NCI-H2227 treated with DMSO at 0.1 percent for 48 hours (cell line): ENCODE data around the gene GGNBP2.
"Not testable (repeated sequence)": the region's sequence is repeated elsewhere in the genome, so short reads cannot be mapped to it uniquely, and the experiment has no call there.

ENCODE experiments used
- DNase-seq: peaks from one replicate; lab custom pipeline; 2025; lab: John Stamatoyannopoulos, UW

Gene GGNBP2

GRCh38 chr17:36600936-36601302 lies 56.2 kb downstream of the GGNBP2 start:
- peak; percentile 35 for DNase-seq

GRCh38 chr17:36601303-36602029 lies 56.7 kb downstream of the GGNBP2 start, which contains the start of gene MRM1:
TSS of gene MRM1 (plus strand) at chr17:36601583. CDS start at chr17:36601811, 228 bp downstream.
- DNase-seq: peak; percentile 83

GRCh38 chr17:36602030-36602748 lies 57.5 kb downstream of the GGNBP2 start:
- no peak for DNase-seq

GRCh38 chr17:36602924-36603384 lies 58.2 kb downstream of the GGNBP2 start:
- DNase-seq: peak; percentile 57

- not testable (repeated sequence) for DNase-seq
These were observed 60.3 kb downstream of the GGNBP2 start for GRCh38 chr17:36605028-36605427.

GRCh38 chr17:36608280-36608679 lies 63.6 kb downstream of the GGNBP2 start:
- DNase-seq: no peak

- DNase-seq: peak; percentile 27
These were observed 64.2 kb downstream of the GGNBP2 start for GRCh38 chr17:36608794-36609497.

- DNase-seq: no peak
These were observed 64.8 kb downstream of the GGNBP2 start for GRCh38 chr17:36609498-36609862.

GRCh38 chr17:36610474-36610873 lies 65.8 kb downstream of the GGNBP2 start:
- DNase-seq: no peak

- DNase-seq: no peak
These were observed 66.8 kb downstream of the GGNBP2 start for GRCh38 chr17:36611345-36612072.

GRCh38 chr17:36612323-36612722 lies 67.6 kb downstream of the GGNBP2 start:
- DNase-seq: no peak

- DNase-seq: no peak
These were observed 68.4 kb downstream of the GGNBP2 start for GRCh38 chr17:36613155-36613554.

- DNase-seq: no peak
These were observed 69.4 kb downstream of the GGNBP2 start for GRCh38 chr17:36614081-36614480.

- no peak for DNase-seq
These were observed 70.2 kb downstream of the GGNBP2 start for GRCh38 chr17:36614933-36615332.

- DNase-seq: no peak
These were observed 71.6 kb downstream of the GGNBP2 start for GRCh38 chr17:36616061-36617029.

- DNase-seq: no peak
These were observed 73.1 kb downstream of the GGNBP2 start for GRCh38 chr17:36617773-36618172.

- no peak for DNase-seq
These were observed 78.6 kb downstream of the GGNBP2 start for GRCh38 chr17:36623281-36623680.

GRCh38 chr17:36625188-36625587 lies 80.5 kb downstream of the GGNBP2 start:
- DNase-seq: no peak

GRCh38 chr17:36627101-36627500 lies 82.4 kb downstream of the GGNBP2 start:
- DNase-seq: peak; percentile 55

- DNase-seq: no peak
These were observed 83.9 kb downstream of the GGNBP2 start for GRCh38 chr17:36628576-36628975.
